NT2/D1 (cell line): ENCODE data around the gene ANKRD39.

Source experiments
- YY1 ChIP-seq: IDR thresholded peaks from 2 replicates; pipeline ENCODE4 v1.6.1; 2011; ENCODE audit not compliant: insufficient read length, insufficient read depth
- ZNF274 ChIP-seq: IDR thresholded peaks from 2 replicates; pipeline ENCODE4 v1.6.1; 2011; ENCODE audit warnings: mild to moderate bottlenecking, low read depth, low read length

DNA sequence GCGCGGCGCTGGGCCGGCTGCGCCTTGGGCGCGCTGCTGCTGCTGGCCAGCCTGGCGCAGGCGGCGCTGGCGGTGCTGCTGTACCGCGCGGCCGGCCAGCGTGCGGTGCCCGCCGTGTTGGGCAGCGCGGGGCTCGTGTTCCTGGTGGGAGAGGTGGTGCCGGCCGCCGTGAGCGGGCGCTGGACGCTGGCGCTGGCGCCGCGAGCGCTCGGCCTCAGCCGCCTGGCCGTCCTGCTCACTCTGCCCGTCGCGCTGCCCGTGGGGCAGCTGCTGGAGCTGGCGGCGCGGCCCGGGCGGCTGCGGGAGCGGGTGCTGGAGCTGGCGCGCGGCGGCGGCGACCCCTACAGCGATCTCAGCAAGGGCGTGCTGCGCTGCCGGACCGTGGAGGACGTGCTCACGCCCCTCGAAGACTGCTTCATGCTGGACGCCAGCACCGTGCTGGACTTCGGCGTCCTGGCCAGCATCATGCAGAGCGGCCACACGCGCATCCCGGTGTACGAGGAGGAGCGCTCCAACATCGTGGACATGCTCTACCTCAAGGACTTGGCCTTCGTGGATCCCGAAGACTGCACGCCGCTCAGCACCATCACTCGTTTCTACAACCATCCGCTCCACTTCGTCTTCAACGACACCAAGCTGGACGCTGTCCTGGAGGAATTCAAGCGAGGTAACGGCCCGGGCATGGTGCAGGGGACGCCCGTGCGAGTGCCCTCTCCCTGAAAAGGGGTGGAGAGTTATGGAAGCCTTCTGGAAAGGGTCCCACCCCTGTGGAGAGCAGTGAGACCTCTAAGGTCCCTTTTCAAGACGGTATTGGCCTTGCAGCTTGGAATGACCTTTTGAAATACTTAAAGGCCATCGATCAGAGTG lies 40.7 kb downstream of the ANKRD39 start:
- TF ChIP-seq ZNF274 (no peak), YY1 (no peak)
